ENCODE measurements around the gene SOWAHA.

Gene SOWAHA

GRCh38 chr5:132830436-132831094 is 17.5 kb downstream of the SOWAHA start, which contains the start of gene SHROOM1:
SHROOM1 (minus strand) TSS chr5:132830647; CDS start chr5:132826140, 4,507 bp downstream.
- peak; percentile 50 to 57 for DNase-seq
- TF ChIP-seq GATA1 (IDR thresholded peaks at IDR 0.05; ENCODE audit: low read depth, low read length) = no peak
- TF ChIP-seq POLR2A (IDR thresholded peaks at IDR 0.05; ENCODE audit: low read length) = no peak

GRCh38 chr5:132831095-132831860 is 18.2 kb downstream of the SOWAHA start:
- TF ChIP-seq POLR2A (IDR thresholded peaks at IDR 0.05; ENCODE audit: low read length) (no peak), GATA1 (IDR thresholded peaks at IDR 0.05; ENCODE audit: low read depth, low read length) (no peak)
- no peak for DNase-seq

GRCh38 chr5:132832612-132833011 is 19.5 kb downstream of the SOWAHA start:
- TF ChIP-seq POLR2A (IDR thresholded peaks at IDR 0.05; ENCODE audit: low read length) (no peak), GATA1 (IDR thresholded peaks at IDR 0.05; ENCODE audit: low read depth, low read length) (no peak)
- DNase-seq = no peak

- TF ChIP-seq POLR2A (IDR thresholded peaks at IDR 0.05; ENCODE audit: low read length) = no peak
- no peak for TF ChIP-seq GATA1 (IDR thresholded peaks at IDR 0.05; ENCODE audit: low read depth, low read length)
Measured at GRCh38 chr5:132834057-132834456, 21.0 kb downstream of the SOWAHA start.

GRCh38 chr5:132836852-132837251 is 23.8 kb downstream of the SOWAHA start:
- DNase-seq = no peak
- no peak for TF ChIP-seq GATA1 (IDR thresholded peaks at IDR 0.05; ENCODE audit: low read depth, low read length)
- TF ChIP-seq POLR2A (IDR thresholded peaks at IDR 0.05; ENCODE audit: low read length) = no peak

More at GRCh38 chr5:132834057-132834456, 21.0 kb downstream of the SOWAHA start:
- no peak for DNase-seq

GRCh38 chr5:132837868-132838267 is 24.8 kb downstream of the SOWAHA start:
- TF ChIP-seq POLR2A (IDR thresholded peaks at IDR 0.05; ENCODE audit: low read length) (no peak), GATA1 (IDR thresholded peaks at IDR 0.05; ENCODE audit: low read depth, low read length) (no peak)
- DNase-seq = no peak

- DNase-seq = no peak
- TF ChIP-seq GATA1 (IDR thresholded peaks at IDR 0.05; ENCODE audit: low read depth, low read length) (no peak), POLR2A (IDR thresholded peaks at IDR 0.05; ENCODE audit: low read length) (no peak)
Measured at GRCh38 chr5:132838516-132839282, 25.6 kb downstream of the SOWAHA start.

- TF ChIP-seq POLR2A (IDR thresholded peaks at IDR 0.05; ENCODE audit: low read length) (no peak), GATA1 (IDR thresholded peaks at IDR 0.05; ENCODE audit: low read depth, low read length) (no peak)
- no peak for DNase-seq
Measured at GRCh38 chr5:132839426-132840301, 26.6 kb downstream of the SOWAHA start.

GRCh38 chr5:132840313-132840712 is 27.2 kb downstream of the SOWAHA start:
- no peak for DNase-seq
- TF ChIP-seq POLR2A (IDR thresholded peaks at IDR 0.05; ENCODE audit: low read length) = no peak
- TF ChIP-seq GATA1 (IDR thresholded peaks at IDR 0.05; ENCODE audit: low read depth, low read length) = no peak

GRCh38 chr5:132840896-132841295 is 27.8 kb downstream of the SOWAHA start:
- no peak for DNase-seq
- TF ChIP-seq GATA1 (IDR thresholded peaks at IDR 0.05; ENCODE audit: low read depth, low read length) (no peak), POLR2A (IDR thresholded peaks at IDR 0.05; ENCODE audit: low read length) (no peak)

GRCh38 chr5:132841305-132841704 is 28.2 kb downstream of the SOWAHA start:
- no peak for TF ChIP-seq GATA1 (IDR thresholded peaks at IDR 0.05; ENCODE audit: low read depth, low read length)
- TF ChIP-seq POLR2A (IDR thresholded peaks at IDR 0.05; ENCODE audit: low read length) = no peak
- DNase-seq = no peak

- no peak for DNase-seq
- TF ChIP-seq POLR2A (IDR thresholded peaks at IDR 0.05; ENCODE audit: low read length) = no peak
- no peak for TF ChIP-seq GATA1 (IDR thresholded peaks at IDR 0.05; ENCODE audit: low read depth, low read length)
Measured at GRCh38 chr5:132848270-132848669, 35.2 kb downstream of the SOWAHA start.

GRCh38 chr5:132849347-132849746 is 36.2 kb downstream of the SOWAHA start:
- no peak for DNase-seq
- TF ChIP-seq POLR2A (IDR thresholded peaks at IDR 0.05; ENCODE audit: low read length) = no peak
- TF ChIP-seq GATA1 (IDR thresholded peaks at IDR 0.05; ENCODE audit: low read depth, low read length) = no peak
